HUES64 (cell line): ENCODE results near the gene AHSA1.

Experiments
- H3K27ac ChIP-seq: 2 replicates; pipeline ENCODE4 v1.7.0; 2013; ENCODE audit warnings: low read depth, low read length, inconsistent platforms
- H3K27me3 ChIP-seq: 2 replicates; pipeline ENCODE4 v1.6.1; 2013; ENCODE audit warnings: mild to moderate bottlenecking, low read length; ENCODE audit not compliant: insufficient read depth
- H3K36me3 ChIP-seq: 2 replicates; pipeline ENCODE4 v1.6.1; 2013; ENCODE audit warnings: mild to moderate bottlenecking, low read length; ENCODE audit not compliant: insufficient read depth
- H3K4me1 ChIP-seq: 2 replicates; pipeline ENCODE4 v1.6.1; 2013; ENCODE audit warnings: mild to moderate bottlenecking, low read length, moderate library complexity; ENCODE audit not compliant: insufficient read depth
- H3K4me3 ChIP-seq: 2 replicates; pipeline ENCODE4 v1.5.1; 2013; ENCODE audit warnings: mild to moderate bottlenecking, low read length, moderate library complexity
- H3K9ac ChIP-seq: 2 replicates; pipeline ENCODE4 v1.6.1; 2013; ENCODE audit warnings: mild to moderate bottlenecking, low read depth, low read length
- H3K9me3 ChIP-seq: 2 replicates; pipeline ENCODE4 v1.6.1; 2013; ENCODE audit warnings: low read depth, low read length; ENCODE audit not compliant: insufficient read depth
- WGBS: fragments of 150-250, 120-280 bp; methylation state at CpG from one replicate; pipeline ENCODE4 v1.1.7; 2013; ENCODE audit warnings: missing lambda C conversion rate; 5-methylcytosine and 5-hydroxymethylcytosine counted together

The AHSA1 gene

GRCh38 chr14:77511486-77512162 is 53.7 kb downstream of the AHSA1 start:
- no peaks in the 10 kb centered on the region for H3K27me3 ChIP-seq
- H3K9ac ChIP-seq: no peak overlapping the region
- H3K27ac ChIP-seq: no peak overlapping the region
- H3K9me3 ChIP-seq: no peaks in the 10 kb centered on the region
- 94% methylated on average over 8 of the region's 8 CpGs for WGBS
- H3K36me3 ChIP-seq: peaks cover 34% of the 10 kb centered on the region
- H3K4me1 ChIP-seq: no peaks in the 10 kb centered on the region
- H3K4me3 ChIP-seq: no peak overlapping the region

DNA sequence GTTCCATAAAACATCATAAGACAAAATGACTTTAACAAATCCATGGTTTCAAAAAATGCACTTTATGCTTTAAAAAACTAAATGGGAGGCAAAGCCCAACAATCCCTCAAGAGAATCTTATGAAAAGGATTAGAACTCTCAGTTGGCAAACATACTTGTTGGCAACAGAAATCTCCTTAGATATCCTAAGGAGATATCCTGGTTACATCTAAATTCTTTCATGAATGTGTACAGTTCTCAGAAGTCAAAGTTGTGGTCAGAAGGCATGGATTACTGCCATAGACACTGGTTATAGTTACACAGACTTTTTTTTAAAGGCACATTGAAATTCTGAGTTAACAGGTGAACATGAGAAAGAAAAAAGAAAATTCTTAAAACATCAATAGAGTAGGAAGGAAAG is 58.2 kb downstream of the AHSA1 start:
- no peaks in the 10 kb centered on the region for H3K9me3 ChIP-seq
- peaks cover 57% of the 10 kb centered on the region for H3K36me3 ChIP-seq
- H3K4me3 ChIP-seq: no peak overlapping the region
- H3K27me3 ChIP-seq: no peaks in the 10 kb centered on the region
- H3K4me1 ChIP-seq: no peaks in the 10 kb centered on the region
- no peak overlapping the region for H3K9ac ChIP-seq
- no peak overlapping the region for H3K27ac ChIP-seq
